T-helper 1 cell (primary cell): ENCODE results near the gene CDRT15.
"Not testable (repeated sequence)": the region's sequence is repeated elsewhere in the genome, so short reads cannot be mapped to it uniquely, and the experiment has no call there.

Source experiments
- DNase-seq, 5 donors: peaks; one replicate each; pipeline ENCODE4 v3.0.0-alpha.2; 2012 to 2020

CDRT15 gene

DNA sequence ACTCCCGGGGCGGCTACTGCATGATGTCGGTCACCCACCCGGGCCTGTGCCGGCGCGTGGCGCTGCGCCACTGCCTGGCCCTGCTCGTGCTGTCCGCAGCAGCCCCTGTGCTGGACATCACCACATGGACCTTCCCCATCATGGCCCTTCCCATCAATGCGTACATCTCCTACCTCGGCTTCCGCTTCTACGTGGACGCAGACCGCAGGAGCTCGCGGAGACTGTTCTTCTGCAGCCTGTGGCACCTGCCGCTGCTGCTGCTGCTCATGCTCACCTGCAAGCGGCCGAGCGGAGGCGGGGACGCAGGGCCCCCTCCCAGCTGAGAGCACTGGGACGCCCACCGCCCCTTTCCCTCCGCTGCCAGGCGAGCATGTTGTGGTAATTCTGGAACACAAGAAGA is 29.8 kb downstream of the CDRT15 start:
- no peak for DNase-seq

DNA sequence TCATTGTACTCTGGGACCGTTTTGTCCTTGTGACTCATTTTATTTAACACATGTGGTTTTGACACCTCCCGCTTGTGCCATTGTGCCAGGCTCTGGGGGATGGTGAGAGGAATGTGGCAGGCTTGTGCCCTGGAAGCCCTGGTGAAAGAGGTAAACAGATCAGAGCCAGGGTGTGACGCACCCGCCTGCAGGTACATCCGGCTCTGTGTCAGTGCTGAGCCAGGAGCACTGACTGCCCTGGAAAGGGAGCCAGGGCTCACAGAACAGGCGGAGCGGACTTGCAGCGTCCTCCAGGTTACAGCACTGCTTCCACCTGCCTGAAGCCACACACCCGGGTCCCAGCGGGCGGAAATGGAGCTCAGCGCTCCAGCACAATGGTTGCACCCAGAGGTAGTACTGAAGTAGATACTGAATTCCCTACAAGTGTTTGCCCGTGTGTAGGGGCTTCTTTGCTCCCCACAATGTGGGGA is 30.6 kb downstream of the CDRT15 start:
- peak; percentile 31 to 88 (median 60) for DNase-seq

DNA sequence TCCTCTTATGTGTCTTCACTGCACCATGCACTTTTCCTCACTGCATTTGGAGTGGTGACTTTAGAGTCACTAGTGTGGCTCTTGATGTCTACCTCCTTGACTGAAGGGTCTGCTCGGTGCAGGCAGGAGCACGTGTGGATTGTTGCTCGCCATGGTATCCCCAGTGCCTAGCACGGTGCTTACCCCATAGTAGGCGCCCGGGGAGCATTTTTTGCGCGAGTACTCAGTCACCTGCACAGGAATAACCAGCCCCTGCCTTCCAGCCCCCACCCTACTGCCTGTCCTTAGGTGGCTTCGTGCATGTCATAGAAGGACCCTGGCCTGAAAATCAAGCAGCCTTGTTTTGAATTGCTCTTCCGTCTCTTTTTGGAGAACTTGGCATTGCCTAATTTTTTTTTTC is 31.3 kb downstream of the CDRT15 start:
- no peak for DNase-seq

DNA sequence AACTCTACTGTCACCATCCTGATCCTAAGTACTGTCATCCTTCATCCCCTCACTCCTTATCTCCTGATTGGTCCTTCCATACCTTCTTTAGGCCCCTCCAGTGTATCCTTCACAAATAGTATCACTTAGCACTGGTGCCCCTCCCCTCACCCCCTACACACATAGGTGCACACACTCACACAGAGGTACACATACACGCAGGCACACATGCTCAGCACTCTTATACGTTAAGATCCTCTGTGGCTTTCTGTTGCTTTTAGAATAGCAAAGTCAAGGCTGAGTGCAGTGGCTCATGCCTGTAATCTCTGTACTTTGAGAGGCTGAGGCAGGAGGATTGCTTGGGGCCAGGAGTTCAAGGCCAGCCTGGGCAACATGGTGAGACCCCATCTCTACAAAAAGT is 32.1 kb downstream of the CDRT15 start:
- DNase-seq = peak in 1 of 5 donors; percentile 26

DNA sequence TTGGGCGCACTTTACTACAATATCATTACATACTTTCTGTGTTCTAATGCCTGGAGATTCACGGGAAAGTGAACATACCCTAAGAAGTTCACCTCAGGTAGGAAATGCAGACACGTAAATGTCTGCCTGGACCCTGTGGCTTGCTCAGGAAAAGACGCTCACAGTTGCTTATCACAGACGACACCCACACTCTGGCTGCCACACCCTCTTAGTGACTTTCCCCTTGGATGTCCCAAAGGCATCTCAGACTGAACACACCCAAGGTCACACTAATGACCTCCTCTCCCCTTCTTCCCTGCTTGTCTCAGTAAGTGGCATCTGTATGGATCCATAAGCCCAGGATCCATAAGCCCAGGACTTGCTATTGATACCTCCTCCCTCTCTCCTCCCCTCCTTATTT is 32.6 kb downstream of the CDRT15 start:
- peak in 1 of 5 donors; percentile 27 for DNase-seq

DNA sequence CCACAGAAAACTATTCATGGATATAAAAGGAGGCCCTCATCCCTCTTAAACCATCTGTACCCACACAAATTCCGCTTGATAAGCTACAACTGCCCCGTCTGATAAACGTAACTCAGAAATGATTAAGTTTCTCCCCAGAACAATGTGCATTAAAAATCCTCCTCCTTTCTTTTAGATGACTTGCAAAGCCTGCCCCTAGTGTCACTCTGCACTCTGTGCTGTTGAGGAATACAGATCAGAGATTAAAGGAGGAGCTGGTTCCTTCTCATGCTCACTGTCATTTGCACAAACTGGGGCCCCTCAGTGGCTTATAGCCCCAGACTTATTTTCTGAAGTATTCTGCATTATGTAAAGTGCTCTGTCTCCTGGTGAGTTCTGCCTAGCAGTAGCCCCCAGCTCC is 33.3 kb downstream of the CDRT15 start:
- peak in 2 of 5 donors; percentile 41 to 77 for DNase-seq

DNA sequence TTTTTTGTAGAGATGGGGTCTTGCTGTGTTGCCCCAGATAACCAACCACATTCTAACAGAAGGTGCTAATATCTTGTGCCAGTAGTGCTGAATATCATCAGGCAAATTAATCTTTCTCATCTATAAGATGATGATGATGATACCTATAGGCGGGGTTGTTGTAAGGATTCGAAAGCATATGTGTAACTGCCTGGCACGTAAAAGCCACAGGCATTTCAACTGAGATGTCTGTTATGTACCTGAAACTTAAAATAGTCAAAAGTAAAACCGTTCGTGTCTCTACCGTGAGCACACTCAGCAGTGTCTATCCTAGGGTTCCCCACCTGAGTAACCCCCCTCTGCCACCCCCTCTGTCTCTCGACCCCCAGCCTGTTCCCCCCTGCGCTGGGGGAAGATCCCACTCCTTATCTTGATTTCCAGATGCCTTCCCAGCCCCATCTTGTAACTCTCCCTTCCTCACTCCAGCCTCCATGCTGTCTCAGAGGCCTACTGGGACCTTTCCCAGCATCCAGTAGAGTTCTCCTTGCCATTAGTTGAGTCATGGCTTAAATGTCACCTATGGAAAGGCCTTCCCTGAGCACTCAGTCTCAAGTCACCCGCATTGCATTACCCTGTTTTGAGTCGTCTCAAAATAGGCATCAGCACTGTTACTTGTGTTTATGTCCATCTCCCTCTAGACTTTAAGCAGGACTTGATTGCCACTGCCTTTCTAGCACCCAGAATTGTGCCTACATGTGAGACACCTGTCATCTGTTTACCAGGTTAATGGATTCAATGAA is 34.1 kb downstream of the CDRT15 start:
- DNase-seq = peak in 1 of 5 donors; percentile 74

DNA sequence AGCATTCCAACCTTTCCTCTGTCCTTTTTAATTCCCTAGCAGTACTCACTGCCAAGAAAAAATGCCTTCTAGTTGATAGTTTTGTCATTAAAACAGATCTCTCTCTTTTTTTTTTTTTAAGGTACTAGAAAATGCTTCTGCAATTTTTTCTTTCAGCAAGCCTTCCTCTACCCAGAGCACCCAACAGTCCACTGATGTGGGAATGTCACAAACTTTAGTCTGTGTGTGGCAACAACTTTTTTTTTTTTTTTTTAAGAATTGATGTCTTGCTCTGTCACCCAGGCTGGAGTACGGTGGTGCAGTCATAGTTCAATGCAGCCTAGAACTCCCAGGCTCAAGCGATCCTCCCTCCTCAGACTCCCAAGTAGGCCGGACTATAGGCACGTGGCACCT is 34.7 kb downstream of the CDRT15 start:
- no peak for DNase-seq

DNA sequence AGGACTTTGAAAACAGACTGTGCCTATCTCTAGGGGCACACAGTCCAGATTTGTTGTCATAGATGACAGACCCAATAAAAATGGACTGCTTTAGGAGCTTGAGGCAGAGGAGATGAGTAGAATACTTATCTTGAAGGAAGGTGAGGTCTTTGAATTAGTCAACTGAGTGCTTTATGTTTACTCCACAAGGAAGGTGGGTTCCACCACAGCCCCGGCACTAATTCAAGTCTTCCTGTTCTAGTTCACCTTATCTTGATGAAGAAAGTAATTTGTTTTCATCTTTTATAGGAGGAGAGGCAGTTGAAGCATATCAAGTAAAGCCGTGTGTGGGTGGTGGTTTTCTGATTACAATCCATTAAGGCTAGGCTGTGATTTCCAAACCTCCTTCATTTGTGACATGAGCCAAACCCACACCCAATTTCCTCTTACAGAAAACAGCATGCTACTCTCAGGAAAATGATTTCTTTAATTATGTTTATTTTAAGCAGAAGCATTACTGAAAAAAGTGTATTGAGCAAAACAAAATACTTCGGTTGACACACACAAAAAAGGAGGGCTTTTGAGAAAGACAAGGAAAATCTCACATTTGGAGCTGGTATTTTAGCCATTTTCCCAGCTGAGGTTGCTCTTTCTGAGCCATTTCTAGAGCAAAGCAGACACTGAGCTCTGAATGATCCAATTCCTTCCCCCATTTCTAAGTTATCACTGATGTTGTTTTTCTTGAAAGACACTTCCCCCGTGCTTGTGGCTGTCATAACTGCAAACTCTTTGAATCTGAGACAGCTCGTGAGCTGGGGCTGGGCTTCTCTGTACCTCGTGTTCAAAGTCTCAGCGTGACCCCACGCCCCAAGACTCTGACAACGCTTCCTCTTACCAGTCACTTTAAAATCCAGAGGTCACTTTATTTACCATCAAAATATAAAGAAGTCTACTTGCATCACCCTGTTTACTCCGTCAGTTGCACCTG is 35.4 kb downstream of the CDRT15 start:
- peak in 4 of 5 donors; percentile 51 to 92 (median 58) for DNase-seq

DNA sequence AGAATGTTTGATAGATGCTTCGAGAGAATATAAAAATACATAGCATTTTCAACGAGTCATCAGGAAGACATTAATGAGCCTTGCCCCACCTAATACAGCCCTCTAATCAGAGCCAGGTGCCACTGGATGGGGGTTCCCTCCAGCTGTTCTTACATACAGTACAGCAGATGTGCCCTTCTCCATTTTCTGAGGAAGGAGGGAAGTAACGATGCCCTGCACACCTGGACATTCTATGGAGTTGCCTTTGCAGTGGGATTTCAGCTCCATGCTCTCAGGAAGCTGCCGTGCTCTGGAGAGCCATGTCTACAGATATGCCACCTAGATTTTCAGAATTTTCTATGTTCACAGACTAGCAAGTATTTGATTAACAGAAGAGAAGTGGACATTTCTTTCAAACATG is 36.3 kb downstream of the CDRT15 start:
- no peak for DNase-seq

DNA sequence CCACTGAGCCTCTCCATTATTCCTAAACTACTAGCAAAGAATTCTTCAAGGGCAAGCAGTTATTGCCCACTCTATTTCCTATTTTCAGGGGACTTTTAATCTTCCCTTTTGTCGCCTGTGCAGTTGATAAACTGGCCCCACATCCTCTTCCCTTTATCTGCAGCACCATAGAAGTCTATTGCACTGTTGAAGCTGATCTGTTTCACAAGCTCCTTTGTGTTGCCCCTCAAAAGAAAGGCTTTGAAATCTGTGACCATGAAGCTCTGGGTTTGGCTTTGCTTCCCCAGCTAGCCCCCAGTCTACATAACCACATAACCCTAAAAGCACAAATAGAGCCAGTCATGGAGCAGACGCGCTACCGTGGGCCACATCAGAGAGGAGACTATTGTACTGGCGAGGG is 37.1 kb downstream of the CDRT15 start:
- DNase-seq = no peak

DNA sequence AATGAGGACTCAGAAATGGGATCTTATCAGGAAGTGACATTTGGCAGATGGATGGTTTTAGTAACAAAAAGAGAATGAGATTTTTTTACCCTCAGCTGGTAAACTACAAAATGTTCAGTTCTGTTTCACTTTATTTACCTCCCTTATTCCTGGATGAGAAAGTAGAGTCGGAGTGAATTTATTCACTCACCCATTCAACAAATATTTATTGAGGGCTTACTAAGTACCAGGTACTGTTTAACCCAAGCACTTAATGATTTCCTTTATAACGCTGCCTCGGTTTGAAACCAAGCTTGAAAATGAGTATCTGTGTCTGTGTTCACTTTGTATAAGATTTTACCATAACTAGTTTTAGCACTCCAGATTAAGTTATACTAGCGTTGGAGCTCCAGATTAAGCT is 38.1 kb downstream of the CDRT15 start:
- DNase-seq = no peak

DNA sequence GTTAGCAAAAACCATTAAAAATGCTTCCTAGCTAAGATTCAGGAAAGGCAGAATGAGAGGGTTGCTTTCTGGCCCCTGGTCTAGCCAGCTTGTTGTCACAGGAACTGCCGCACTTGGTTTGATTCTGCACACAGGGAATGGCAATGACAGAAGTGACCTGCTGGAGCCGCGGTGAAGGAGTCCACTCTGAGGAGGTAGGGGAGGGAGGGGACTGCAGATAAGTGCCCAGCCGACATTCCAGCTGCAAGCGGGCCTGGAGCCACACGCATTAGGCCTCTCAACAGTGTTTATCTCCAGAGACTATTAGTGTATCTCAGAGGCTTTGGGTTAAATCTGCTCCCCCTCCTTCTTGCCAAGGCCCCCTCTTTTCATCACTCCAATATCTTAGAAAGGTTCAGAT is 38.6 kb downstream of the CDRT15 start:
- DNase-seq = no peak

DNA sequence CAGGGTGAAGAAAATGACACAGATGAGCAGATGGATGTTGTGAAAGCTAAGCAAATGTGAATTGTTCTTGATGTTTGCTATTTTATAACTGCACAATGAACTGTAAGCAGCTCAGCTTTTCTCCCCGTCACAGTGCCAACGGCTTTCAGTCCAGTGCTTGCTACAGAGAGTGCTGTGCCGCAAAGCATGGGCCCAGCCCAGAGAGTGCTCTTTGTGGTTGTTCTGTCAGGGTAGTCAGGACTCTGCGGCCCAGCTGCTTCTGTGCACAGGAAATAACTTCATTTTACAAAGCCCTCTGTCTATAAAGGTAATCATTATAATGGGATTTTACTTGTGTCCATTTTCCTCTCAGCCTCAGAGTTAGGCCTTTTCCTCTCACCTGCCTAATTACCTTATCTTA is 39.1 kb downstream of the CDRT15 start:
- peak in 1 of 5 donors; percentile 87 for DNase-seq

DNA sequence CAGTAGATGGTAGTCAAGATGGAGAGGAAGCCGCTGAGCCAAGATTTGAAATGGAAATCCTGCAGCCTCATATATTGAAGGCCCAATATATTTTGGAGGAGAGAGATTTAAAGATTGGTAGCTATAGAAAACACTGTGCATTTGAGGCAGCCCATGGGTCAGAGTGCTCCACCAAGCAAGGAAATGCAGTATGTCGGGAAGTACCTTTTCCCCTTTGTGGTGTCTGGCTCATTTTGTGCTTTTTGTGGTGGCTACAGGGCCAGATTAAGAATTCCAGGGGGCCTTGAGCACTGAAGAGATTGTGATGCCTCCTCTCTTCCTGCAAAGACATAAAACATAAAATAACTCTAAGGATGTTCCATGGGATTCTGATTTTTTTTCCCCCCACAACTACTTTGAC is 39.6 kb downstream of the CDRT15 start:
- peak in 1 of 5 donors; percentile 40 for DNase-seq

DNA sequence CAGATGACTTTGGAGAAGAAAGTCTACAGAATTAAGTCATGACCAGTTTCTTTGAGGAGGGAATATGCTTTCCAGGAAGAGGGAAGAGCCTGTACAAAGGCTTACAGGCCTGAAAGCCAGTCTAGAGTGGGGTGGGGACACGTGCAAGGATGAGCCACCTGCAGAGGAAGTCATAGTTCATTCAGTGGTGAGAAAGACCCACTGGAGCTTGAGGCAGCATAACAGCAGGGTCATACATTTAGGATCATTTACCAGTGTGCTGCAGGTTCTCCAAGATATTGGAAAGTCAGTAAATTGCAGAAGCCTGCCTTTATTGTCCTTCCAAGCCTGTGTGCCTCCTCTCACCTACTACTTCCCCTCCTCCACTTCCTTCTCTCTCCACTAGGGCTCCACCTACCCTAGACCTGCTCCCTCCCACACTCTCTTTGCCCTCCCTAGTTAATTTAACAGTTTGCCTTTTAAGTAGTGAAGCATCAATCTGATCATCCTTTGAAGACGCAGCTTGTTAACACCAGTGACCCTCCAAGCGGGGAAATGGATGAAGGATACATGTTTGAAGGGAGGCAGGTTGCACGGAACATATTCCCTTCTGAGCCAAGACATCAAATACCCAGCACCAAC is 40.2 kb downstream of the CDRT15 start:
- peak in 1 of 5 donors; percentile 76 for DNase-seq

DNA sequence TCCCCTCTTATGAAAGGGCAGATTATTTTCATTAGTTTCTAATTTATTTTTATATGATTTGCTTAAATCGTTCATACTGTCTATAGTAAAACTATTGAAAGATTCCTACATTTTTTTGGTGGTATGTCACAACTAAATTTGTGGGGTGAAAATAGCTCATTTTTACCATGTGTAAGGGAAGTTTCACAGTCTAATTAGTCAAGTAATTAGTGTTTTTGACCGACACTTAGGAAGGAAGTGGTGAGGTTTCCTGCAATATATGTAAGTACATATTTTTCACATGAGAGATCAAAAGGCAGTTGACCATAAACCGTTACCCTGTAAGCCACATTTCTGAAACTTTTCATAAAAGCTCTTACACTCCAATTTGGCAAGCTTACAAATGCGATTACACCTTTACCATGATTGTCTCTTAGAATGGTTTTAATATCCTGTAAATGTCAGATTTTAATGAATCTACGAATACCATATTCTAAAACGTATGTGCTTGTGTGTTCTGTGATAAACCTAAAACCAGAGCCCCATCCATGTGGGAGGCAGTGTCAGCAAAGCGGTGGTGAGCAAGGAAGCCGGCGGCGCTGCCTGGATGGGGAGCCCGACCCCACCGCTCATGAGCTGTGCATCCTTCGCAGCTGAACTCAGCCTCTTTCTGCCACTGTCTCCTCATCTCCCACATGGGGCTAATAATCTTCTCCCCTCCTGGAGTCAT is 43.9 kb downstream of the CDRT15 start:
- peak in 1 of 5 donors; percentile 69 for DNase-seq

DNA sequence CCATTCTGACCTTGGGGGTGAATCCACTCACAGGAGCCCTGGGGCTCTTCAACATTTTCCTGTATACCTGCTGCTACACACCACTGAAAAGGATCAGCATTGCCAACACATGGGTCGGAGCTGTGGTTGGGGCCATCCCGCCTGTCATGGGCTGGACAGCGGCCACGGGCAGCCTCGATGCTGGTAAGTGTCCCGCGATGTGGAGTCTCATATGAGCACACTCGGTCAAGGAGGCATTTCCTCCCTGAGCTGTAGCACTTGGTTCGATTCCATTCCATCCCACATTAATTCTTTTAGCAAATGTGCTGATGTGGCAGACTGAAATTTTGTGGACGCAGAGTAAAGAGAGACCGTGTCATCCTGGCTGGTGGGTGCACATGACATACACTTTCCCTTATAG is 44.6 kb downstream of the CDRT15 start:
- not testable (repeated sequence) for DNase-seq

DNA sequence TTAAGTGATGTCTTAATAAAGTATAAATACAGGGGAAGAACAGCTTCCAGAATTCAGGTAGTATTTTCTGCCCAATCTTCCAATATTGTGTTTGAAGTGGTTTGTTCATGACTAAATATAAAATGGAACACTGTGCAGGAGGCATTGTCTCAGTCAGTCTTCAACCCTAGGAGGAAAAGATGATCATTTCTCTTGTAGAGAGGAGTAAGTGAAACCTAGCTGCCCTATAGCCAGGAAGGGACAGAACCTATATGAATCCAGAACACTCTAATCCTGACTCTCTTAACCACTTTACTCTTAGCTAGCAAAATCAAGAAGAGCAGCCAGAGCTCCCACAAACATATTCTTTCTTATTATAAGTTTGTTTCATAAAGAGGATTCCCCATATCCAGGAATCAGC is 45.2 kb downstream of the CDRT15 start:
- not testable (repeated sequence) for DNase-seq

DNA sequence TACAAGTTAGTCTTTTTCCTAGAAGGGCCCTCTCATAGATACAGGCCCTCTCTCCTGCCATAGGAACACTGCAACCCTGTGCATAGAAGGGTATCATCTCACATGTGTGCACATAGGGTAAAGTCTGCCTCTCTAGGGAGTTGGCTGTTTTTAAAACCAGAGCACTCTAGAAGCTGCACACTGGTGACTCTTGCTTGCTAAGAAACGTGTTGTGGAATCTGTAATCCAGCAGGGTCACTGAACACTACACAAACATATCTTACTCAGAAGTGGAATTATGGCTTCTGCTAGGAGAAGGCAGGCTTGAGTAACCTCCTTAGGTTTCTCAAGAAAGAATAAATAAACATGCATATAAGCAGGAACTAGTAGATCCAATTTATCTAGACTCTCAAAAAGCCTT is 45.9 kb downstream of the CDRT15 start:
- not testable (repeated sequence) for DNase-seq

DNA sequence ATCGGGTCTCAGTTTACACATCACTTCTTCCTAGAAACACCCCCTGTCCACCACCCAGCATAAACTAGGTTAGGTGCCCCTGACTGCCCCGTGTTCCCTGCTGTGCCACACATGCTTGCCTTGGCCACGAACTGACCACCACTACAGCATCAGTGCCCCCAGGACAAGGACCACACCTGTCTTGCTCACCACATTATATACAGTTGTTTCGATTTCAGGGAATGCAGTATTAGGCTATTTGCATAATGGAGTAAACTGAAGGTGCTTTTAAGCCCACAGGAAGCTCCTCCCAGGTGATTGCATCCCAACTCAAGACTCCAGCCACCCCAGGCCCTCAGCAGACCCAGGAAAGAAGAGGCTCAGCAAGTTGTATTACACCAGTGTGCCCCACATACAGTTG is 50.2 kb downstream of the CDRT15 start:
- DNase-seq = not testable (repeated sequence)
